HepG2 (cell line): Measurements from ENCODE around the gene TBC1D16. TPM values are rescaled to one million over a fixed set of nuclear protein-coding genes. Genes with fewer than 3 reads are reported as not detected.

ENCODE experiments used
- AHDC1 ChIP-seq: sonication (generic); formaldehyde crosslinking; IDR thresholded peaks from 2 replicates; pipeline ENCODE4 v1.5.1; 2020; ENCODE audit warnings: mild to moderate bottlenecking, missing genetic modification reagents, borderline replicate concordance
- IRF2 ChIP-seq: IDR thresholded peaks from 2 replicates; pipeline ENCODE4 v1.6.1; 2018; ENCODE audit warnings: missing genetic modification reagents, missing compliant biosample characterization
- MIER3 ChIP-seq: IDR thresholded peaks from 2 replicates; pipeline ENCODE4 v1.6.1; 2016; ENCODE audit warnings: missing compliant biosample characterization, borderline replicate concordance
- REXO4 ChIP-seq: sonication (generic); formaldehyde crosslinking; IDR thresholded peaks from 2 replicates; pipeline ENCODE4 v1.8.0; 2022; ENCODE audit warnings: missing genetic modification reagents, mild to moderate bottlenecking, borderline replicate concordance
- ZBED4 ChIP-seq: sonication (generic); formaldehyde crosslinking; IDR thresholded peaks from 2 replicates; pipeline ENCODE4 v1.4.0; 2020; ENCODE audit warnings: missing genetic modification reagents, borderline replicate concordance
- ZBTB4 ChIP-seq: sonication (generic); formaldehyde crosslinking; IDR thresholded peaks from 2 replicates; pipeline ENCODE4 v1.4.0; 2020; ENCODE audit warnings: missing genetic modification reagents, mild to moderate bottlenecking, borderline replicate concordance
- ZFY ChIP-seq: sonication (generic); formaldehyde crosslinking; IDR thresholded peaks from 2 replicates; pipeline ENCODE4 v1.4.0; 2020; ENCODE audit warnings: missing genetic modification reagents
- ZNF12 ChIP-seq: sonication (generic); formaldehyde crosslinking; IDR thresholded peaks from 2 replicates; pipeline ENCODE4 v1.5.0; 2020; ENCODE audit warnings: missing genetic modification reagents
- ZNF292 ChIP-seq: sonication (generic); formaldehyde crosslinking; IDR thresholded peaks from 2 replicates; pipeline ENCODE4 v1.8.1; 2022; ENCODE audit warnings: mild to moderate bottlenecking, low read depth, missing genetic modification reagents, borderline replicate concordance
- ZNF34 ChIP-seq: sonication (generic); formaldehyde crosslinking; IDR thresholded peaks from 2 replicates; pipeline ENCODE4 v1.4.0; 2020; ENCODE audit warnings: mild to moderate bottlenecking, missing genetic modification reagents, borderline replicate concordance
- ZNF496 ChIP-seq: sonication (generic); formaldehyde crosslinking; IDR thresholded peaks from 2 replicates; pipeline ENCODE4 v1.8.1; 2023; ENCODE audit warnings: mild to moderate bottlenecking, moderate library complexity, missing genetic modification reagents; ENCODE audit not compliant: insufficient replicate concordance
- polyA plus RNA-seq, 8 experiments: library from polyadenylated mRNA; depleted of rRNA in 3 of 8; stranded (reverse) in 7 of 8; unstranded in 1 of 8; fragments of >200 nt; fragmentation: Illumina TruSeq in 4 of 8; extraction: Trizol in 4 of 8; gene quantifications; 2 replicates each; pipeline versions ENCODE4 v1.2.1 to v1.2.3, GENCODE V29; 2011 to 2016; ENCODE audit warnings: low read depth in 4 of 8, missing spikeins in 1 of 8, mixed read lengths in 1 of 8; ENCODE audit not compliant: insufficient read depth in 1 of 8
- total RNA-seq, 5 experiments: library from RNA; depleted of rRNA; stranded (reverse); fragments of >200 nt; fragmentation: Illumina TruSeq; extraction: Trizol; gene quantifications; 2 replicates each; pipeline ENCODE4 v1.2.3, GENCODE V29; 2016; ENCODE audit warnings: low read depth in 1 of 5

Gene TBC1D16
- total and polyA plus RNA-seq, 2 of the 13 experiments (the other 11 are each of a cell fraction or from before 2014, with no cell fraction given), result 14.9 to 24.9 TPM

DNA sequence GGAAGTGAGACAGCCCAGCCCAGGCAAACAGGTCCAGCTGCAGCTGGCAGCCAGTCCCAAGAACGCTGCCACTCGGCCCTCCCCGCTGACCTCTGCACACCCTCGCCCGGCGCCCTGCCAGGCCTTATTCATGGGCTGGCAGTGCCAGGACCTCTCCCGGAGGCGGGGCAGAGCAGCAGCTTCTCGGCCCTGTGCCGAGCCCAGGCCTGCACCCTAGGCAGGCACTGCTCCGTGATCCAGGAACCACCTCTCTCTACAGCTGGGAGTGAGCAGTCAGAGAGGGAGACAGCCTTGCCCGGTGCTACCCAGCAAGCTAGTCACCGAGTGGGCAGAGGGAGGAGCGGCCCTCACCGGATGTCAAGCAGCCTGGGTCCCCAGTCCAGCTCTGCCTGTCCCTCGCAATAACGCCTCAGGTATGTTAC lies 116.5 kb downstream of the TBC1D16 start (continued):
- TF ChIP-seq IRF2 (CRISPR knock-in tag) (no peak), MIER3 (CRISPR knock-in tag) (no peak), ZNF34 (CRISPR knock-in tag) (no peak), ZFY (CRISPR knock-in tag) (no peak), ZNF292 (CRISPR knock-in tag) (peak; percentile 71), ZNF496 (CRISPR knock-in tag) (no peak), ZBED4 (CRISPR knock-in tag) (no peak), ZNF12 (CRISPR knock-in tag) (no peak), AHDC1 (no peak), ZBTB4 (no peak), REXO4 (CRISPR knock-in tag) (no peak)
